ENCODE results near the gene OR8B2. TPM values are rescaled to one million over a fixed set of nuclear protein-coding genes. Genes with fewer than 3 reads are reported as not detected.

The OR8B2 gene
- polyA plus RNA-seq (2013) = not detected in 2 replicates

DNA sequence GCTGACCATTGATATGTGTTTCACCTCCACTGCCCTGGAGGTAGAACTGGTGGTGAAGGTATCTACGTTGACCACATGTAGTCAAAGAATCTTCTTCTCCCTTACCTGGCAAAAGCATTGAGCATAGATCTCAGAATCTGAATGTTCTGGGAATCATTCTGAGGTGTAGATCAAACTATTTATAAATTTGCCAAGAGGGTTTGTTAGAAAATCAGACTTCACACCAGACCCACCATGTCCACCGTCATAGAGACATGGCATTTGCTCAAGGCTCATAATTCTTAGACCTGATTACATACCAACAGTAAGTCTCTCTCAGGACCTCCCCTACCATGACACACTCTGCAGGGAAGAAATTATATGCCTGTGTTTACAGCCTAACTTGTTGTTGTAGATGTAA lies at the start of gene OR8B2:
OR8B2 (minus strand) TSS at position 101 of the 400 bp plus-strand sequence. CDS start 1,156 bp downstream, outside the sequence.
- WGBS (ENCODE audit: extremely low coverage, insufficient coverage, insufficient read length) = no CpG with 5 or more reads among the region's 2 CpGs
- Histone ChIP-seq H2BK5ac (ENCODE audit: low read depth, low read length, poor library complexity) (no peak within 1 kb of the TSS), H3K79me1 (ENCODE audit: low read length) (no peaks in the 10 kb centered on the region), H3K4me1 (ENCODE audit: control insufficient read depth in 1 of 2, insufficient read depth in 2 of 2, low read length in 2 of 2) (no peaks in the 10 kb centered on the region), H4K91ac (ENCODE audit: low read depth, low read length) (no peak within 1 kb of the TSS), H3K4me2 (ENCODE audit: low read length) (no peak within 1 kb of the TSS), H2BK12ac (ENCODE audit: low read length) (no peak within 1 kb of the TSS), H3K18ac (ENCODE audit: low read length) (no peak within 1 kb of the TSS), H4K8ac (ENCODE audit: low read depth, low read length) (no peak within 1 kb of the TSS), H3K27ac (ENCODE audit: low read depth, low read length) (no peak within 1 kb of the TSS), H3K79me2 (ENCODE audit: control insufficient read depth, insufficient read depth, low read length, poor library complexity) (no peaks in the 10 kb centered on the region), H3K27me3 (ENCODE audit: insufficient read depth, low read length) (no peaks in the 10 kb centered on the region), H2AK5ac (ENCODE audit: low read length) (no peak within 1 kb of the TSS), H4K12ac (ENCODE audit: low read depth, low read length) (no peak within 1 kb of the TSS), H3K4me3 (ENCODE audit: low read depth, low read length) (no peak within 1 kb of the TSS), H3K14ac (ENCODE audit: low read length) (no peak within 1 kb of the TSS), H3K9me3 (ENCODE audit: insufficient read depth, low read depth, low read length) (no peaks in the 10 kb centered on the region), H3K36me3 (ENCODE audit: control insufficient read depth in 1 of 2, insufficient read depth in 2 of 2, low read length in 2 of 2) (no peaks in the 10 kb centered on the region), H3K4ac (ENCODE audit: low read depth, low read length) (no peak within 1 kb of the TSS), H2BK120ac (ENCODE audit: insufficient read depth, low read length, poor library complexity) (no peak within 1 kb of the TSS), H3K23ac (ENCODE audit: low read length) (no peak within 1 kb of the TSS), H2AFZ (ENCODE audit: insufficient read depth, low read length, poor library complexity) (no peak within 1 kb of the TSS), H3K9ac (ENCODE audit: low read length) (no peak within 1 kb of the TSS)
- DNase-seq = no peak

GRCh38 chr11:124429599-124429998 lies 45.3 kb upstream of the OR8B2 start:
- H3K79me2 ChIP-seq (ENCODE audit: control insufficient read depth, insufficient read depth, low read length, poor library complexity) = no peaks in the 10 kb centered on the region
- no peak overlapping the region for H3K18ac ChIP-seq (ENCODE audit: low read length)
- no peak overlapping the region for H3K14ac ChIP-seq (ENCODE audit: low read length)
- H3K4me2 ChIP-seq (ENCODE audit: low read length) = no peak overlapping the region
- no CpG with 5 or more reads among the region's 2 CpGs for WGBS (ENCODE audit: extremely low coverage, insufficient coverage, insufficient read length)
- H3K4me1 ChIP-seq (ENCODE audit: control insufficient read depth in 1 of 2, insufficient read depth in 2 of 2, low read length in 2 of 2) = no peaks in the 10 kb centered on the region
- H2AK5ac ChIP-seq (ENCODE audit: low read length) = no peak overlapping the region
- H2AFZ ChIP-seq (ENCODE audit: insufficient read depth, low read length, poor library complexity) = no peak overlapping the region
- H2BK12ac ChIP-seq (ENCODE audit: low read length) = no peak overlapping the region
- H4K91ac ChIP-seq (ENCODE audit: low read depth, low read length) = no peak overlapping the region
- no peaks in the 10 kb centered on the region for H3K27me3 ChIP-seq (ENCODE audit: insufficient read depth, low read length)
- no peak for DNase-seq
- H4K12ac ChIP-seq (ENCODE audit: low read depth, low read length) = no peak overlapping the region
- no peaks in the 10 kb centered on the region for H3K36me3 ChIP-seq (ENCODE audit: control insufficient read depth in 1 of 2, insufficient read depth in 2 of 2, low read length in 2 of 2)
- H3K4me3 ChIP-seq (ENCODE audit: low read depth, low read length) = no peak overlapping the region
- no peak overlapping the region for H3K4ac ChIP-seq (ENCODE audit: low read depth, low read length)
- no peak overlapping the region for H4K8ac ChIP-seq (ENCODE audit: low read depth, low read length)
- H3K79me1 ChIP-seq (ENCODE audit: low read length) = no peaks in the 10 kb centered on the region
- no peak overlapping the region for H2BK120ac ChIP-seq (ENCODE audit: insufficient read depth, low read length, poor library complexity)
- no peak overlapping the region for H3K27ac ChIP-seq (ENCODE audit: low read depth, low read length)
- no peak overlapping the region for H3K23ac ChIP-seq (ENCODE audit: low read length)
- H3K9ac ChIP-seq (ENCODE audit: low read length) = no peak overlapping the region
- no peak overlapping the region for H2BK5ac ChIP-seq (ENCODE audit: low read depth, low read length, poor library complexity)
- H3K9me3 ChIP-seq (ENCODE audit: insufficient read depth, low read depth, low read length) = no peaks in the 10 kb centered on the region

- Histone ChIP-seq H3K14ac (ENCODE audit: low read length) (no peak within 1 kb of the TSS), H3K4me1 (ENCODE audit: control insufficient read depth in 1 of 2, insufficient read depth in 2 of 2, low read length in 2 of 2) (no peaks in the 10 kb centered on the region), H2BK120ac (ENCODE audit: insufficient read depth, low read length, poor library complexity) (no peak within 1 kb of the TSS), H3K27ac (ENCODE audit: low read depth, low read length) (no peak within 1 kb of the TSS), H3K23ac (ENCODE audit: low read length) (no peak within 1 kb of the TSS), H3K4ac (ENCODE audit: low read depth, low read length) (no peak within 1 kb of the TSS), H3K79me1 (ENCODE audit: low read length) (no peaks in the 10 kb centered on the region), H2AK5ac (ENCODE audit: low read length) (no peak within 1 kb of the TSS), H3K4me2 (ENCODE audit: low read length) (no peak within 1 kb of the TSS), H3K18ac (ENCODE audit: low read length) (no peak within 1 kb of the TSS), H4K12ac (ENCODE audit: low read depth, low read length) (no peak within 1 kb of the TSS), H2AFZ (ENCODE audit: insufficient read depth, low read length, poor library complexity) (no peak within 1 kb of the TSS), H3K27me3 (ENCODE audit: insufficient read depth, low read length) (no peaks in the 10 kb centered on the region), H2BK5ac (ENCODE audit: low read depth, low read length, poor library complexity) (no peak within 1 kb of the TSS), H3K9ac (ENCODE audit: low read length) (no peak within 1 kb of the TSS), H3K4me3 (ENCODE audit: low read depth, low read length) (no peak within 1 kb of the TSS), H3K79me2 (ENCODE audit: control insufficient read depth, insufficient read depth, low read length, poor library complexity) (no peaks in the 10 kb centered on the region), H4K91ac (ENCODE audit: low read depth, low read length) (no peak within 1 kb of the TSS), H2BK12ac (ENCODE audit: low read length) (no peak within 1 kb of the TSS), H4K8ac (ENCODE audit: low read depth, low read length) (no peak within 1 kb of the TSS), H3K9me3 (ENCODE audit: insufficient read depth, low read depth, low read length) (no peaks in the 10 kb centered on the region), H3K36me3 (ENCODE audit: control insufficient read depth in 1 of 2, insufficient read depth in 2 of 2, low read length in 2 of 2) (no peaks in the 10 kb centered on the region)
- WGBS (ENCODE audit: extremely low coverage, insufficient coverage, insufficient read length) = no CpG with 5 or more reads among the region's 2 CpGs
- DNase-seq = no peak
Observed at GRCh38 chr11:124424384-124424921, 40.2 kb upstream of the OR8B2 start, which contains the start of gene OR8B4. Gene OR8B4 (minus strand): TSS chr11:124424871. CDS start chr11:124424871, 0 bp downstream.

DNA sequence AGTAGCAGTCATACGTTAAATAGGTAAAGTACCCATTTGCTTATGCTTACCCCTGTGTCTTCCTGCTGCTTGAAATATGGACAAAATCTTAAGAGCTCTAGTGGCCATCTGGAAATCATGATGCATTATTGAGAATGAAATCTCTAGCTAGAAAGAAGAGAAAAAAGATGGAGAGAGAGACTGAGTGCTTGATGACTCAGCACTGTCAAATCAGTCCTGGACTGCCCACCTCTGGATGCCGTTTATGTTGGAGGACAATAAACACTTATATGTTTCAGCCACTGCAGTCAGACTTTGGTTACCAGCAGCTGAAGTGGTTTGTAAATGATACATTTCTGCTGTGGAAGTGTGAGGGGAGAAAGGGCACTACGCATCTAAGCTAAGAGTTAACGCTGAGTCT lies 36.7 kb upstream of the OR8B2 start:
- no peak overlapping the region for H3K4me3 ChIP-seq (ENCODE audit: low read depth, low read length)
- H3K18ac ChIP-seq (ENCODE audit: low read length) = no peak overlapping the region
- H2AFZ ChIP-seq (ENCODE audit: insufficient read depth, low read length, poor library complexity) = no peak overlapping the region
- no peak overlapping the region for H2BK5ac ChIP-seq (ENCODE audit: low read depth, low read length, poor library complexity)
- H3K4me1 ChIP-seq (ENCODE audit: control insufficient read depth in 1 of 2, insufficient read depth in 2 of 2, low read length in 2 of 2) = no peaks in the 10 kb centered on the region
- no peak overlapping the region for H3K27ac ChIP-seq (ENCODE audit: low read depth, low read length)
- no peak overlapping the region for H2AK5ac ChIP-seq (ENCODE audit: low read length)
- WGBS (ENCODE audit: extremely low coverage, insufficient coverage, insufficient read length) = no CpG with 5 or more reads among the region's 4 CpGs
- no peak overlapping the region for H2BK120ac ChIP-seq (ENCODE audit: insufficient read depth, low read length, poor library complexity)
- no peak overlapping the region for H3K9ac ChIP-seq (ENCODE audit: low read length)
- no peaks in the 10 kb centered on the region for H3K27me3 ChIP-seq (ENCODE audit: insufficient read depth, low read length)
- no peak overlapping the region for H3K4ac ChIP-seq (ENCODE audit: low read depth, low read length)
- H3K36me3 ChIP-seq (ENCODE audit: control insufficient read depth in 1 of 2, insufficient read depth in 2 of 2, low read length in 2 of 2) = no peaks in the 10 kb centered on the region
- H3K23ac ChIP-seq (ENCODE audit: low read length) = no peak overlapping the region
- no peak overlapping the region for H4K91ac ChIP-seq (ENCODE audit: low read depth, low read length)
- no peak overlapping the region for H3K14ac ChIP-seq (ENCODE audit: low read length)
- H3K4me2 ChIP-seq (ENCODE audit: low read length) = no peak overlapping the region
- no peaks in the 10 kb centered on the region for H3K79me1 ChIP-seq (ENCODE audit: low read length)
- H4K8ac ChIP-seq (ENCODE audit: low read depth, low read length) = no peak overlapping the region
- H3K9me3 ChIP-seq (ENCODE audit: insufficient read depth, low read depth, low read length) = no peaks in the 10 kb centered on the region
- DNase-seq = no peak
- no peak overlapping the region for H2BK12ac ChIP-seq (ENCODE audit: low read length)
- H4K12ac ChIP-seq (ENCODE audit: low read depth, low read length) = no peak overlapping the region
- H3K79me2 ChIP-seq (ENCODE audit: control insufficient read depth, insufficient read depth, low read length, poor library complexity) = no peaks in the 10 kb centered on the region
